SK-N-SH treated with all-trans-retinoic acid at 6 μM for 48 hours (cell line): ENCODE data around the gene IL23R.

Experiments
- ATAC-seq: fragments of 200-7000 bp; cut with Tn5 transposase; 3 replicates; pipeline ENCODE4 v1.9.1; 2020; ENCODE audit warnings: mild to moderate bottlenecking, moderate library complexity
- ARNTL ChIP-seq: fragments of 450-650 bp; formaldehyde crosslinking; IDR thresholded peaks from 2 replicates; pipeline ENCODE4 v1.5.0; 2020; ENCODE audit warnings: low read depth, mild to moderate bottlenecking, moderate library complexity, borderline replicate concordance
- BACH2 ChIP-seq: fragments of 250-450 bp; sonication (Bioruptor Pico); IDR thresholded peaks from 2 replicates; pipeline ENCODE4 v1.9.0; 2021; ENCODE audit warnings: mild to moderate bottlenecking, borderline replicate concordance
- ESRRG ChIP-seq: fragments of 250-450 bp; sonication (Bioruptor Pico); IDR thresholded peaks from 2 replicates; pipeline ENCODE4 v1.6.1; 2021; ENCODE audit warnings: mild to moderate bottlenecking
- GLIS3 ChIP-seq: fragments of 250-450 bp; sonication (Bioruptor Pico); IDR thresholded peaks from 2 replicates; pipeline ENCODE4 v1.5.0; 2020; ENCODE audit warnings: mild to moderate bottlenecking, moderate library complexity
- ISL1 ChIP-seq: fragments of 250-450 bp; sonication (Bioruptor Pico); IDR thresholded peaks from 2 replicates; pipeline ENCODE4 v2.1.2; 2022; ENCODE audit warnings: mild to moderate bottlenecking, moderate library complexity
- OSR1 ChIP-seq: fragments of 250-450 bp; sonication (Bioruptor Pico); IDR thresholded peaks from 2 replicates; pipeline ENCODE4 v1.8.0; 2022; ENCODE audit warnings: moderate library complexity, mild to moderate bottlenecking, inconsistent platforms
- PPARA ChIP-seq: fragments of 250-450 bp; sonication (Bioruptor Pico); IDR thresholded peaks from 2 replicates; pipeline ENCODE4 v1.5.0; 2020; ENCODE audit warnings: mild to moderate bottlenecking, borderline replicate concordance
- RARB ChIP-seq: fragments of 250-450 bp; sonication (Bioruptor Pico); IDR thresholded peaks from 2 replicates; pipeline ENCODE4 v1.8.0; 2021; ENCODE audit warnings: mild to moderate bottlenecking, moderate library complexity
- TCF4 ChIP-seq: fragments of 250-450 bp; sonication (Bioruptor Pico); IDR thresholded peaks from 2 replicates; pipeline ENCODE4 v1.8.0; 2021; ENCODE audit warnings: mild to moderate bottlenecking, moderate library complexity, borderline replicate concordance
- TOX ChIP-seq: fragments of 250-450 bp; sonication (Bioruptor Pico); IDR thresholded peaks from 2 replicates; pipeline ENCODE4 v1.8.0; 2021; ENCODE audit warnings: mild to moderate bottlenecking, moderate library complexity, borderline replicate concordance
- ZC3H10 ChIP-seq: fragments of 250-450 bp; sonication (Bioruptor Pico); IDR thresholded peaks from 2 replicates; pipeline ENCODE4 v1.5.1; 2021; ENCODE audit warnings: mild to moderate bottlenecking, moderate library complexity
- ZFP3 ChIP-seq: fragments of 250-450 bp; sonication (Bioruptor Pico); IDR thresholded peaks from 2 replicates; pipeline ENCODE4 v1.5.0; 2020; ENCODE audit warnings: mild to moderate bottlenecking, moderate library complexity
- ZFP30 ChIP-seq: fragments of 450-650 bp; formaldehyde crosslinking; IDR thresholded peaks from 2 replicates; pipeline ENCODE4 v1.5.0; 2022; ENCODE audit warnings: mild to moderate bottlenecking, moderate library complexity
- ZNF565 ChIP-seq: fragments of 450-650 bp; formaldehyde crosslinking; conservative IDR thresholded peaks from 2 replicates; pipeline ENCODE4 v1.5.0; 2020; ENCODE audit warnings: low read depth, mild to moderate bottlenecking, moderate library complexity
- ZNF70 ChIP-seq: fragments of 450-650 bp; formaldehyde crosslinking; IDR thresholded peaks from 2 replicates; pipeline ENCODE4 v1.5.0; 2020; ENCODE audit warnings: mild to moderate bottlenecking, moderate library complexity
- ZNF8 ChIP-seq: fragments of 450-650 bp; formaldehyde crosslinking; IDR thresholded peaks from 2 replicates; pipeline ENCODE4 v1.5.0; 2020; ENCODE audit warnings: mild to moderate bottlenecking, moderate library complexity
- TF ChIP-seq, protein P1 (sequence below): fragments of 250-450 bp; sonication (Bioruptor Pico); IDR thresholded peaks from 2 replicates; pipeline ENCODE4 v1.8.0; 2021; ENCODE audit warnings: low read depth, mild to moderate bottlenecking, moderate library complexity, borderline replicate concordance
- TF ChIP-seq, protein P2 (sequence below): fragments of 250-450 bp; sonication (Bioruptor Pico); IDR thresholded peaks from 2 replicates; pipeline ENCODE4 v1.8.0; 2020; ENCODE audit warnings: mild to moderate bottlenecking, moderate library complexity, borderline replicate concordance
- TF ChIP-seq, protein P3 (sequence below): fragments of 250-450 bp; sonication (Bioruptor Pico); IDR thresholded peaks from 2 replicates; pipeline ENCODE4 v1.5.0; 2020; ENCODE audit warnings: mild to moderate bottlenecking, moderate library complexity
- TF ChIP-seq, protein P4 (sequence below): fragments of 250-450 bp; sonication (Bioruptor Pico); IDR thresholded peaks from 2 replicates; pipeline ENCODE4 v1.5.1; 2021; ENCODE audit warnings: mild to moderate bottlenecking, moderate library complexity

IL23R gene

DNA sequence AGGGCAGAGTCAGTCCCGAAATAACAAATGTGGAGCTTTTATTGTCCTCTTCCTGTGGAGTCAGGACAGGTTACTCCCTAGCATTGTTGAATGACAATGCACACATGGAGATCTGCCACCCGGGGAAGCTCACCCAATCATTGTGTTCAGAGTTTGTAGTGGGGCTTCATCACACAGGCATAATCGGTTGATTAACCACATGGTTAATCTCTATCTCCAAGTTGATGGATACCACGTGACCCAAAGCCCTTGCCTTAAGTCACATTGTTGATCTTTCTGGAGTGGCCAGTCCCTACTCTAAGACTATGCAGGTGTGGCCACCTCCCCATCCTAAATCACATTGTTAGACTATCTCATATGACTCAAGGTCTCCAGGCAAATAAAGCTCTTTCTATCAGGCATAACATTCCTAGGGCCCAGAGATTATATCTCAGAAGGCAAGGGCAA, 28.9 kb upstream of the IL23R start (continued):
- TF ChIP-seq, protein P1, sequence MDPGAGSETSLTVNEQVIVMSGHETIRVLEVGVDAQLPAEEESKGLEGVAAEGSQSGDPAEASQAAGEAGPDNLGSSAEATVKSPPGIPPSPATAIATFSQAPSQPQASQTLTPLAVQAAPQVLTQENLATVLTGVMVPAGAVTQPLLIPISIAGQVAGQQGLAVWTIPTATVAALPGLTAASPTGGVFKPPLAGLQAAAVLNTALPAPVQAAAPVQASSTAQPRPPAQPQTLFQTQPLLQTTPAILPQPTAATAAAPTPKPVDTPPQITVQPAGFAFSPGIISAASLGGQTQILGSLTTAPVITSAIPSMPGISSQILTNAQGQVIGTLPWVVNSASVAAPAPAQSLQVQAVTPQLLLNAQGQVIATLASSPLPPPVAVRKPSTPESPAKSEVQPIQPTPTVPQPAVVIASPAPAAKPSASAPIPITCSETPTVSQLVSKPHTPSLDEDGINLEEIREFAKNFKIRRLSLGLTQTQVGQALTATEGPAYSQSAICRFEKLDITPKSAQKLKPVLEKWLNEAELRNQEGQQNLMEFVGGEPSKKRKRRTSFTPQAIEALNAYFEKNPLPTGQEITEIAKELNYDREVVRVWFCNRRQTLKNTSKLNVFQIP, result no peak

DNA sequence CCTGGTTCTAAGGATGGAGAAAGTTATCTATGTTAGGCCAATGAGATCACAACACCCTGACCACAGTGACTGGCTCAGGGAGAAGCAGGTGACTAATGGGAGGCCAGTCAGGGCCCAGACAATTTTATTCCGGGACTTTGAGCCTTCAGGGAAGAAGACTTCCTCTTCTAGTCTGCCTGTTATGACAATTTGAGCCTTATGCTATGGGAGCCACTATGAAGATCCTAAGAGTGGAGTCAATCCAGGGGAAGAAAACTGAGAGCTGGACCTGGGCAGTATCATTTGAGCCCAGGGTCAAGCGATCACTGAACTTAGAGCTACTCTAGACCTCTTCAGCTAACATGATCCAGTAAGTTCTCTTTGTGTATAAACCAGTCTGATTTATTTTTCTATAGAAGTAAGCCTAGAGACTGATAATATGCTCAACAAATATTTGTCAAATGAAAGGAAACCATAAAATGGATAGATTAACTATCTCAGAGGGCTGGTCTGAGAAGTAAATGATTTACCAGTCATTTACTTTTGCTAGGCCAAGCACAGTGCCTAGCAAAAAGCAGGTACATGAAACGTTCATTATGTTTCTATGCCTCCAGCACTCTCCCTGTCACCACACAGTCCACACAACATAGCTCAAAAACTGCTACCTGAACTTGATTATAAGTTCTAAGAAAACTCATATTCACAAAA, 27.3 kb upstream of the IL23R start:
- no peak for ATAC-seq

DNA sequence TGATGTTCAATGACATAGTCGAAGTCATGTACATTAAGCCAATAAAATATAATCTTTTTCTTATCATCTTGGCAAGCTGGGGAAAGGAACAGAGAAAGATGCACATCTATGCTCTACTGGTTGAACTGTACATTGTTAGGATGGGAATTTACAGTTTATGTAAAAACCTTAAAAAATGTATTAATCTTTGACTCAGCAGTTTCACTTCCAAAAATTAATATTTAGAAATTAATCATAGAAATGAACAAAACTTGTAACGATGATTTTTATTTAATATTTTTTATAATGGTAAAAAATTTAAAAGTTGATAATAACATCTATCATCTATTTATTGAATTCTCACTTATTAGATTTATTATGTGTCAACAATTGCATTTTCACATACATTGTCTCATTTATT, 25.8 kb upstream of the IL23R start:
- ATAC-seq, result no peak
- TF ChIP-seq ZFP3 (no peak), OSR1 (CRISPR knock-in tag) (no peak), TCF4 (CRISPR knock-in tag) (no peak), ZNF70 (CRISPR knock-in tag) (no peak), ZC3H10 (CRISPR knock-in tag) (no peak), RARB (no peak), GLIS3 (CRISPR knock-in tag) (no peak)
- TF ChIP-seq, protein P2, sequence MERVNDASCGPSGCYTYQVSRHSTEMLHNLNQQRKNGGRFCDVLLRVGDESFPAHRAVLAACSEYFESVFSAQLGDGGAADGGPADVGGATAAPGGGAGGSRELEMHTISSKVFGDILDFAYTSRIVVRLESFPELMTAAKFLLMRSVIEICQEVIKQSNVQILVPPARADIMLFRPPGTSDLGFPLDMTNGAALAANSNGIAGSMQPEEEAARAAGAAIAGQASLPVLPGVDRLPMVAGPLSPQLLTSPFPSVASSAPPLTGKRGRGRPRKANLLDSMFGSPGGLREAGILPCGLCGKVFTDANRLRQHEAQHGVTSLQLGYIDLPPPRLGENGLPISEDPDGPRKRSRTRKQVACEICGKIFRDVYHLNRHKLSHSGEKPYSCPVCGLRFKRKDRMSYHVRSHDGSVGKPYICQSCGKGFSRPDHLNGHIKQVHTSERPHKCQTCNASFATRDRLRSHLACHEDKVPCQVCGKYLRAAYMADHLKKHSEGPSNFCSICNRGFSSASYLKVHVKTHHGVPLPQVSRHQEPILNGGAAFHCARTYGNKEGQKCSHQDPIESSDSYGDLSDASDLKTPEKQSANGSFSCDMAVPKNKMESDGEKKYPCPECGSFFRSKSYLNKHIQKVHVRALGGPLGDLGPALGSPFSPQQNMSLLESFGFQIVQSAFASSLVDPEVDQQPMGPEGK (CRISPR knock-in tag), result no peak
- TF ChIP-seq, protein P3, sequence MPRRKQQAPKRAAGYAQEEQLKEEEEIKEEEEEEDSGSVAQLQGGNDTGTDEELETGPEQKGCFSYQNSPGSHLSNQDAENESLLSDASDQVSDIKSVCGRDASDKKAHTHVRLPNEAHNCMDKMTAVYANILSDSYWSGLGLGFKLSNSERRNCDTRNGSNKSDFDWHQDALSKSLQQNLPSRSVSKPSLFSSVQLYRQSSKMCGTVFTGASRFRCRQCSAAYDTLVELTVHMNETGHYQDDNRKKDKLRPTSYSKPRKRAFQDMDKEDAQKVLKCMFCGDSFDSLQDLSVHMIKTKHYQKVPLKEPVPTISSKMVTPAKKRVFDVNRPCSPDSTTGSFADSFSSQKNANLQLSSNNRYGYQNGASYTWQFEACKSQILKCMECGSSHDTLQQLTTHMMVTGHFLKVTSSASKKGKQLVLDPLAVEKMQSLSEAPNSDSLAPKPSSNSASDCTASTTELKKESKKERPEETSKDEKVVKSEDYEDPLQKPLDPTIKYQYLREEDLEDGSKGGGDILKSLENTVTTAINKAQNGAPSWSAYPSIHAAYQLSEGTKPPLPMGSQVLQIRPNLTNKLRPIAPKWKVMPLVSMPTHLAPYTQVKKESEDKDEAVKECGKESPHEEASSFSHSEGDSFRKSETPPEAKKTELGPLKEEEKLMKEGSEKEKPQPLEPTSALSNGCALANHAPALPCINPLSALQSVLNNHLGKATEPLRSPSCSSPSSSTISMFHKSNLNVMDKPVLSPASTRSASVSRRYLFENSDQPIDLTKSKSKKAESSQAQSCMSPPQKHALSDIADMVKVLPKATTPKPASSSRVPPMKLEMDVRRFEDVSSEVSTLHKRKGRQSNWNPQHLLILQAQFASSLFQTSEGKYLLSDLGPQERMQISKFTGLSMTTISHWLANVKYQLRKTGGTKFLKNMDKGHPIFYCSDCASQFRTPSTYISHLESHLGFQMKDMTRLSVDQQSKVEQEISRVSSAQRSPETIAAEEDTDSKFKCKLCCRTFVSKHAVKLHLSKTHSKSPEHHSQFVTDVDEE (CRISPR knock-in tag), result no peak

More for the DNA sequence above, 27.3 kb upstream of the IL23R start:
- TF ChIP-seq GLIS3 (CRISPR knock-in tag) (no peak), ZNF565 (CRISPR knock-in tag) (no peak), ZNF70 (CRISPR knock-in tag) (no peak), ESRRG (CRISPR knock-in tag) (no peak), ARNTL (CRISPR knock-in tag) (no peak), TOX (no peak), PPARA (CRISPR knock-in tag) (no peak), OSR1 (CRISPR knock-in tag) (no peak), ZFP30 (CRISPR knock-in tag) (no peak), ZC3H10 (CRISPR knock-in tag) (no peak), BACH2 (CRISPR knock-in tag) (no peak), RARB (no peak), ISL1 (CRISPR knock-in tag) (no peak), ZFP3 (no peak), ZNF8 (no peak)
- TF ChIP-seq, protein P4, sequence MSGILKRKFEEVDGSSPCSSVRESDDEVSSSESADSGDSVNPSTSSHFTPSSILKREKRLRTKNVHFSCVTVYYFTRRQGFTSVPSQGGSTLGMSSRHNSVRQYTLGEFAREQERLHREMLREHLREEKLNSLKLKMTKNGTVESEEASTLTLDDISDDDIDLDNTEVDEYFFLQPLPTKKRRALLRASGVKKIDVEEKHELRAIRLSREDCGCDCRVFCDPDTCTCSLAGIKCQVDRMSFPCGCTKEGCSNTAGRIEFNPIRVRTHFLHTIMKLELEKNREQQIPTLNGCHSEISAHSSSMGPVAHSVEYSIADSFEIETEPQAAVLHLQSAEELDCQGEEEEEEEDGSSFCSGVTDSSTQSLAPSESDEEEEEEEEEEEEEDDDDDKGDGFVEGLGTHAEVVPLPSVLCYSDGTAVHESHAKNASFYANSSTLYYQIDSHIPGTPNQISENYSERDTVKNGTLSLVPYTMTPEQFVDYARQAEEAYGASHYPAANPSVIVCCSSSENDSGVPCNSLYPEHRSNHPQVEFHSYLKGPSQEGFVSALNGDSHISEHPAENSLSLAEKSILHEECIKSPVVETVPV (CRISPR knock-in tag), result no peak
- TF ChIP-seq, protein P2 (CRISPR knock-in tag), result no peak
- TF ChIP-seq, protein P3 (CRISPR knock-in tag), result no peak
- TF ChIP-seq, protein P1, result no peak
